GM19239 (cell line): Measurements from ENCODE around the gene CTBP2.
A peak's percentile ranks its signal among the peaks of the same experiment; 100 is the strongest.
"Not testable (repeated sequence)": the region's sequence is repeated elsewhere in the genome, so short reads cannot be mapped to it uniquely, and the experiment has no call there.

Experiments
- DNase-seq: peaks from one replicate; pipeline ENCODE4 v3.0.0; 2011; ENCODE audit warnings: low spot score; ENCODE audit not compliant: insufficient read length
- FAIRE-seq: peaks from 2 replicates; lab custom pipeline; 2011; peaks lifted over from hg19 to GRCh38; lab: Jason Lieb, UNC

Gene CTBP2

GRCh38 chr10:125160856-125161706 is 718 bp upstream of the CTBP2 start:
- DNase-seq (no peak), FAIRE-seq (no peak)

DNA sequence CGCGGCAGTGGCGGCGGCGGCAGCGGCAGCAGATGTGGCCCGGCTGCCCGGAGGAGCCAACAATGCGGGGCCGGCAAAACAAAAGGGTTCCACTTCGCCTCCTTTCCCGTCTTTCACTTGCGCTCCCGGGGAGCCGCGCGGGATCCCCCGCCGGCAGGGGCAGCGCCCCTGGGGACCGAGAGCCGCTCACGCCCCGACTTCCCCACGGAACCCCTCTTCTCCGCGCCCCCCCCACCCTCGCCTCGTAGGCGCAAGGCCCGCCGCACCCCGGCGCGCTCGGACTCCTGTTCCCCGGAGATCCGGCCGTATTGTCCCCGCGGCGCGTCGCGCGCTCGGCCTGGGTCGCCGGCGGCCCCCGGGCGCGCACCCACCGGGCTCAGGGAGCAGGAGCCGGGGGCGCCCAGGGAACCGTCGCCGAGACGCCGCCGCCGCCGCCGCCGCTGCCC is 854 bp downstream of the CTBP2 start:
- FAIRE-seq (no peak), DNase-seq (peak; percentile 54)

DNA sequence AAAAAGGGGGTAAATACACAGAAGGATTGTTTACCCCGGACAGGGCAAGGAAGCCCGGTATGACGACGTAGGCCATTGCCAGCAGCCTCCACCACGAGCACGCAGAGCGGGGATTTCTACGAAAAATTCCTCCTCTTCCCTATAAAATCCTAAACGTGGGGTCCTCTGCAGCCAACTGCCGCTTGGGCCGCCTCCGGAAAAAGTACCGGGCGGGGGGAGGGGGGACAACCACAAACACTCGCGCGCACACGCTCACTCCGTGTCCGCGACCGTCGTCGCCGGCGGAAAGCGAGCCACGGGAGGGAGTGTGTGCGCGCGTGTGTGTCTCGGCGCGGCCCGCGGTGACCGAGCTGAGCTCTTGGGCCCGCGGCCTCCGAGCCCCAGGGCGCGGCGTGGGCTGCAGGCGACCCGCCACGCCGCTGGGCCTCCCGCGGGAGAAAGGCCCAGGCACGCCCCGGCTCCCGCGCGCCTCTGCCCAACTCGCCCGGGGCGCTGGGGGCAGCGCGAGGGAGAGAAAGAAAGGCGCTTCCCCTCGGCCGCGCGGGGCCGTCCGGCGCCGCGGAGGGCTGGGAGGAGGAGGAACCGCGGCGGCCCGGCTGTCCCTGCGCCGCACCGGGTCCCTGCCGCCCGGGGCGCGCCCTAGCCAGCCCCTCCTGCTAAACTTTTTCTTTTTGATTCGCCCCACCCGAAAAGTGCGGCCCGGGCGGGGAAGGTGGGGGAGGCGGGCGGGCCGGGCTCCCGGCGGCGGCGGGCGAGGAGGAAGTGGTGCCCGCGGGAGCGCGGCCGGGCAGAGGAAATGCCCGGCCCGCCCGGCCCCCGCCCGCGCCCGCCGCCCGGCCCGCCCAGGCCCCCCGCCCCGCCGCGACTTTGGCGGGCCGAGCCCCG is 1.5 kb downstream of the CTBP2 start:
- FAIRE-seq (no peak), DNase-seq (peak; percentile 50)

- FAIRE-seq (no peak), DNase-seq (no peak)
Measured at GRCh38 chr10:125158275-125158600, 2.1 kb downstream of the CTBP2 start.

DNA sequence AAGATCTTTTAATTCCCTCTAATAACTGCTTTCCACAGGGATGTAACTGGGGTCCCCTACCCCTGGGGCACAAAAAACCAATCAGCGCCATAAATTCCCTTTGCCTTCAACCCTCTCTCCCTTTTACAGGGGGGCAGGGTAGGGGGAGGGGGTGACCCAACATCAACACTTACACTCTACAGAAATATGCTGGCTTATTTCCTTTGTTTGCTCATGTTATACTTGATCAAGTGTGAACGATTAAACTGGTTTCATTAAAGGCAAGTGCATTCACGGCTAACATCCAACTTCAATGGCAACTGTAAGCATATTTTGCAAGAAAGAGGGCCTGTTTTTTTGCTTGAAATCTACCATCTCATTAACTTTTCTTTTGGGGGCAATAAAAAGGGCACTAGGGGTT is 2.9 kb downstream of the CTBP2 start:
- FAIRE-seq (no peak), DNase-seq (no peak)

GRCh38 chr10:125156739-125157480 is 3.5 kb downstream of the CTBP2 start:
- FAIRE-seq, result no peak
- DNase-seq, result no peak

DNA sequence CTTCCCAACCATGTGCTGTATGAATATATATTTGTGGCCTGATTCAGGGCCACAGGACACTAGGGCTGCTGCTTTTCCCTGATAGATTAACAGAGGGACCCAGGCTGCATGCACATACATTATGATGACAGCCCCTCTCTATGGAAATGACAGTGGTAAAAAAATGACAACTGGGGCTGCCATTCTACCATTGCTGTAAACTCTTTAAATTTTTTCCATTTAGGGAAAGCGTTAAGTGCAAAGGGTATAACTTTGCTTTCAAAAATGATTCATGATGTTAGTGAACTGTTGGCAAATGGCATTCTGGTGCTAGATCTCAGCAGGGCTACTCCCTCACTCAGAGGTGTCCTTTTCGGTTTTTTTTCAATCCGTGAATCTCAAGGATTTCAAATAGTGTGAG is 4.2 kb downstream of the CTBP2 start:
- DNase-seq (no peak), FAIRE-seq (no peak)

GRCh38 chr10:125155101-125155500 is 5.3 kb downstream of the CTBP2 start:
- no peak for DNase-seq
- FAIRE-seq, result no peak

DNA sequence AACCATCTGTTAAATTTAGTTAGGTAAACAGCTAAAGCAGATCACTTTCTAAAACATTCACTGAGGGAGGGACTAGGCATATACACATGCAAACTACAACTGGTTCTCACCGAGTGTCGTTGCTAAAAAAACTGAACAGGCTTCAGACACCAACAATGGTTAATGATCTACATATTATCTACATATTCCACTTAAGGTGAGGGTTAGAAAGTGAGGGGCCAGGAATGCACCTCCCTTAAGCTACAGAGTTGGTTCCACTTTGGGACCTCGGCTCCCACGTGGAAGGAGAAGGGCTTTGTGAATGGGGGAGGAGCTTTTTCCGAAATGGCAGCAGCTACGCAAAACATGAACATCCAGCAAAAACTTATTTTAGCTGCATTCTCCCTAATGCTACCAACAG is 5.8 kb downstream of the CTBP2 start:
- FAIRE-seq (no peak), DNase-seq (no peak)

GRCh38 chr10:125153703-125154490 is 6.5 kb downstream of the CTBP2 start:
- no peak for FAIRE-seq
- DNase-seq, result no peak

DNA sequence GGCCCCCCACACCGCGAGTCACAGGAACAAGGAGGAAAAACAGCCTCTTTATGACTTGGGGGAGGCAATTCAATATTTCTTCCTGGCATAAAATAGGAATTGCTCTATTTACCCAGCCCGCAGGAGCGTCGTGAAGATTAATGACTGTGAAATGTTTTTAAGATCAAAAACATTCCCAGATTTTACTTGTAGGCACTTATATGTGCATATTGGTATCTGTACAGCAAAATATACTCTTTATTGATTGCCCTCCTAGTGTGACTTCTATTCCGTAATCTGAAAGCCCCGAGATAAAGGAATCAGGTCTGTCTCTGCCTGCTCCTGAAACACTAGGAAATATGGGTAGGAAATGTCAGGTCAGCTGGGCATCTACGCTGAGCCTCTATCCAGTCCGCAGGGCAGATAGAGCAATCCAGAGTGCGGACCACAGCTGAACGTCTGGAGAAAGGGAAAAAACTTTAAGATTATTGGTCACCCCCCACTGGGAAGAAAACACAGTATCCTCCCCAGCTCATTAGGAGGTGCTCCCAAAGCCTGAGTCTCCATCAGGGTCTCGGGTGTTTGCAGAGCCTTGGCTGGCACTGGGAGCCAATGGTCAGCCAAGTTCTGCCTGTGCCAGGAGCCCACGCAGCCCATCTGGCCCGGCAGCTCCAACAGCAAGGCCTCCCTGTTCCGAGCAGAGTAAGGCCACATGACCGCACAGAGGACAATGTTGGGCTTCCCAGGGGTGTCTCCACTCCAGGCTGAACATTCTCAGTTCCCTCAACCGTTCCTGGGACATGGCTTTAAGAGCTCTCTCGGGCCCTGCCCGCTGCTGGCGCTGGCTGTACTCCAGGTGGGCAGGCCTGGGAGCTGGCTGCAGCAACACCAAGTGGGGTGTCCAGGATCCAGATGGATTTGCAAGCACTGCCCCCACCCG is 7.7 kb downstream of the CTBP2 start:
- FAIRE-seq, result no peak
- no peak for DNase-seq

- DNase-seq (no peak), FAIRE-seq (no peak)
Measured at GRCh38 chr10:125151553-125152449, 8.6 kb downstream of the CTBP2 start.

GRCh38 chr10:125151170-125151552 is 9.2 kb downstream of the CTBP2 start:
- FAIRE-seq (no peak), DNase-seq (no peak)

DNA sequence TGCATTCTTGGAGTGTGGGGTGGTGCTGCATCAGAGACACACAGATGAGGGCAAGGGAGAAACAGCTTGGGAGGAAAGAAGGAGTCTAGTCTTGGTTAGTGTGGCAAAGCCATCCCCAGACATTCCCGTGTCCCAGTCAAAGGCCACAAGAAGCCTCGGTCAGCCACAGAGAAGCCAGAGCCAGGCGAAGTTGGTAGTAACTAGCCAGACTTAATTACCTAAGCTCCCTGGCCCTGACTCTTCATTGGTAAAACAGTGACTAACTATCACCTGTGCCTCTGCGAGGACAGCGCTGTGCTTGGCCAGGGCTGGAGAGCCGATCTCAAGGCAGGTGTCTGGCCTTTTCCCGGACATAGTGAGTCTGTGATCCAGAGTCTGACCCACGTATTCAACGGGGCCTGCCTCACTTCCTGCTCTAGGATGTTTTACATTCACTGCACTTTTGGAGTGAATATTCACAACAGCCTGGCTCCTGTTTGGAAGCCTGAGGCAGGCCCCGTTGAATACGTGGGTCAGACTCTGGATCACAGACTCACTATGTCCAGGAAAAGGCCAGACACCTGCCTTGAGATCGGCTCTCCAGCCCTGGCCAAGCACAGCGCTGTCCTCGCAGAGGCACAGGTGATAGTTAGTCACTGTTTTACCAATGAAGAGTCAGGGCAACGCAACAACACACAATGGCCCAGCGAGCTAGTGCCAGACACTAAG is 9.8 kb downstream of the CTBP2 start:
- not testable (repeated sequence) for DNase-seq
- peak; percentile 11 for FAIRE-seq

GRCh38 chr10:125149680-125150047 is 10.7 kb downstream of the CTBP2 start:
- no peak for DNase-seq
- FAIRE-seq, result no peak

DNA sequence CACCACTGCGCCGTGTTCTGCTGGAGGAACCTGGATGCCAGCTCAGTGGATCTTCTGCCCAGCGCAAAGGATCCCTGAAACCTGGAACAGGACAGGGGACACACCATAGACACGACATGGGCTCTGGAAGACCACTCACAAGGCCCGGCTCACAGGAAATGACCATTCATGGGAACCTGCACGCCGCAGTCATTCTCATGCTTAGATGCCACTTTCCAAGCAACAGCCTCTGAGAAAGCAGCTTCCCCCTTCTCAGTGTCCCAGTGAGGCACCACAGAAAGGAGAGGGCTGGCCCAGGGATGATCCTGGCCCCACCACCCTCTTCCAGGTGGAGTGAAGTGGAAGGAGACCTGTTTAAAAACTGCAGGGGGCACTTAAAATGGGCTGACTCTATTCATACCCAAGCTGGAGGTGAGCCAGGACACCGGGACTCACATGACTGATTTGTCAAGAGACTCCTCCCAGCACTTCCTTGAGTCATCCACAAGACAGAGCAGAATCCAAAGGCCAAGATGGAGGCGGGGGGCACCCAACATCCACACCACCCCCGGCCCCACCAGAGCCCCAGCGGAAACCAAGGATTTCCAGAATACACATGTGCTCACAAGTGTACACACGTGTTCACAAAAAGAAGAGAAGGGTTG is 11.2 kb downstream of the CTBP2 start:
- DNase-seq, result no peak
- no peak for FAIRE-seq

- FAIRE-seq (no peak), DNase-seq (no peak)
Measured at GRCh38 chr10:125148528-125148927, 11.8 kb downstream of the CTBP2 start.
